ENCODE measurements around the gene FBXO2. TPM values are rescaled to one million over a fixed set of nuclear protein-coding genes. Genes with fewer than 3 reads are reported as not detected.
A peak's percentile ranks its signal among the peaks of the same experiment; 100 is the strongest.

FBXO2 gene
- 1 to 10 TPM; 1.8 to 2.0 TPM for total RNA-seq
- 4.6 TPM for polyA plus RNA-seq

- H3K4me1 Mint-ChIP-seq: peaks cover 24 to 49% (median 29%) of the 10 kb centered on the region in 3 donors
- H3K4me3 Mint-ChIP-seq: peak within 1 kb of the TSS; percentile 69 to 90 (median 75)
- peak; percentile 38 to 82 (median 58) for DNase-seq
- H3K9me3 Mint-ChIP-seq: no peaks in the 10 kb centered on the region
- Histone ChIP-seq H3K27ac (ENCODE audit: low read depth, low read length) (peak within 1 kb of the TSS; percentile 31), H3K9me3 (ENCODE audit: low read length) (no peaks in the 10 kb centered on the region), H3K4me3 (ENCODE audit: low read length) (peak within 1 kb of the TSS; percentile 55), H3K27me3 (ENCODE audit: insufficient read depth, low read length, poor library complexity, severe bottlenecking) (no peaks in the 10 kb centered on the region), H3K36me3 (ENCODE audit: insufficient read depth, low read length) (peaks cover 11% of the 10 kb centered on the region), H3K4me1 (ENCODE audit: insufficient read depth, low read length) (peaks cover 31% of the 10 kb centered on the region)
- H3K27ac Mint-ChIP-seq: peak within 1 kb of the TSS in 4 of 8 donors; percentile 26 to 97 (median 46)
- POLR2A ChIA-PET: interaction anchor here (0.5 to 2.1 kb wide), 2 partner anchors 10 to 64 kb away, joined by 7 to 10 read pairs; partner anchors contain the start of gene FBXO6
- CTCF ChIA-PET: interaction anchor here (1.7 to 11.3 kb wide), 3 partner anchors 10 to 67 kb away, joined by 18 to 152 read pairs (median 21); partner anchors contain the start of gene FBXO6
- peaks cover 0 to 20% (median 0%) of the 10 kb centered on the region in 3 donors for H3K36me3 Mint-ChIP-seq
- H3K27me3 Mint-ChIP-seq: no peaks in the 10 kb centered on the region
Measured at GRCh38 chr1:11654137-11654938, at the start of gene FBXO2, which contains the start of gene FBXO44. TSS of gene FBXO2 (minus strand) at chr1:11654429. CDS start at chr1:11654340, 89 bp downstream. TSS of gene FBXO44 (plus strand) at chr1:11654877. CDS start at chr1:11655836, 959 bp downstream.

- CTCF ChIA-PET: interaction anchor here (2.4 kb wide), 1 partner anchor 16 kb away, joined by 11 read pairs; no protein-coding TSS in a partner anchor
- peaks cover 0 to 33% of the 10 kb centered on the region in 2 donors for H3K27me3 Mint-ChIP-seq
- POLR2A ChIA-PET: no interaction called here
Measured at GRCh38 chr1:11703357-11704193, 49.3 kb upstream of the FBXO2 start.

GRCh38 chr1:11701981-11702803 is 48.0 kb upstream of the FBXO2 start:
- no peaks in the 10 kb centered on the region for H3K4me1 ChIP-seq (ENCODE audit: insufficient read depth, low read length)
- CTCF ChIA-PET: no interaction called here

More at GRCh38 chr1:11703357-11704193, 49.3 kb upstream of the FBXO2 start:
- H3K4me3 Mint-ChIP-seq: no peak overlapping the region
- Histone ChIP-seq H3K27me3 (ENCODE audit: insufficient read depth, low read length, poor library complexity, severe bottlenecking) (no peaks in the 10 kb centered on the region), H3K27ac (ENCODE audit: low read depth, low read length) (no peak overlapping the region), H3K4me1 (ENCODE audit: insufficient read depth, low read length) (no peaks in the 10 kb centered on the region), H3K9me3 (ENCODE audit: low read length) (no peaks in the 10 kb centered on the region), H3K36me3 (ENCODE audit: insufficient read depth, low read length) (no peaks in the 10 kb centered on the region), H3K4me3 (ENCODE audit: low read length) (no peak overlapping the region)
- no peaks in the 10 kb centered on the region for H3K36me3 Mint-ChIP-seq
- no peaks in the 10 kb centered on the region for H3K9me3 Mint-ChIP-seq
- DNase-seq: no peak
- H3K27ac Mint-ChIP-seq: no peak overlapping the region
- H3K4me1 Mint-ChIP-seq: no peaks in the 10 kb centered on the region

GRCh38 chr1:11701551-11701961 is 47.3 kb upstream of the FBXO2 start:
- no peak overlapping the region for H3K27ac ChIP-seq (ENCODE audit: low read depth, low read length)
- Mint-ChIP-seq H3K9me3 (no peaks in the 10 kb centered on the region), H3K27ac (no peak overlapping the region), H3K36me3 (no peaks in the 10 kb centered on the region), H3K4me1 (peaks cover 0 to 3% (median 0%) of the 10 kb centered on the region in 3 donors), H3K27me3 (peaks cover 0 to 32% of the 10 kb centered on the region in 2 donors), H3K4me3 (no peak overlapping the region)
- H3K27me3 ChIP-seq (ENCODE audit: insufficient read depth, low read length, poor library complexity, severe bottlenecking): no peaks in the 10 kb centered on the region
- no peaks in the 10 kb centered on the region for H3K36me3 ChIP-seq (ENCODE audit: insufficient read depth, low read length)
- POLR2A ChIA-PET: no interaction called here
- no peaks in the 10 kb centered on the region for H3K4me1 ChIP-seq (ENCODE audit: insufficient read depth, low read length)
- DNase-seq: no peak
- no peak overlapping the region for H3K4me3 ChIP-seq (ENCODE audit: low read length)
- CTCF ChIA-PET: no interaction called here
- no peaks in the 10 kb centered on the region for H3K9me3 ChIP-seq (ENCODE audit: low read length)

More at GRCh38 chr1:11701981-11702803, 48.0 kb upstream of the FBXO2 start:
- H3K4me3 Mint-ChIP-seq: no peak overlapping the region
- Histone ChIP-seq H3K27ac (ENCODE audit: low read depth, low read length) (no peak overlapping the region), H3K9me3 (ENCODE audit: low read length) (no peaks in the 10 kb centered on the region), H3K4me3 (ENCODE audit: low read length) (no peak overlapping the region), H3K27me3 (ENCODE audit: insufficient read depth, low read length, poor library complexity, severe bottlenecking) (no peaks in the 10 kb centered on the region), H3K36me3 (ENCODE audit: insufficient read depth, low read length) (no peaks in the 10 kb centered on the region)
- H3K27me3 Mint-ChIP-seq: peaks cover 0 to 32% of the 10 kb centered on the region in 2 donors
- no peaks in the 10 kb centered on the region for H3K36me3 Mint-ChIP-seq
- no peaks in the 10 kb centered on the region for H3K9me3 Mint-ChIP-seq
- POLR2A ChIA-PET: no interaction called here
- peaks cover 0 to 3% (median 0%) of the 10 kb centered on the region in 3 donors for H3K4me1 Mint-ChIP-seq
- no peak overlapping the region for H3K27ac Mint-ChIP-seq
- DNase-seq: no peak

- Histone ChIP-seq H3K9me3 (ENCODE audit: low read length) (no peaks in the 10 kb centered on the region), H3K27ac (ENCODE audit: low read depth, low read length) (no peak overlapping the region), H3K4me1 (ENCODE audit: insufficient read depth, low read length) (no peaks in the 10 kb centered on the region), H3K4me3 (ENCODE audit: low read length) (no peak overlapping the region), H3K27me3 (ENCODE audit: insufficient read depth, low read length, poor library complexity, severe bottlenecking) (no peaks in the 10 kb centered on the region), H3K36me3 (ENCODE audit: insufficient read depth, low read length) (no peaks in the 10 kb centered on the region)
- Mint-ChIP-seq H3K4me3 (no peak overlapping the region), H3K27ac (no peak overlapping the region), H3K4me1 (peaks cover 0 to 3% (median 0%) of the 10 kb centered on the region in 3 donors), H3K27me3 (peaks cover 0 to 30% of the 10 kb centered on the region in 2 donors), H3K9me3 (no peaks in the 10 kb centered on the region), H3K36me3 (no peaks in the 10 kb centered on the region)
- ChIA-PET CTCF (interaction anchor here (1.2 kb wide), 1 partner anchor 18 kb away, joined by 3 read pairs; no protein-coding TSS in a partner anchor), POLR2A (interaction anchor here (0.6 kb wide), 1 partner anchor 36 kb away, joined by 3 read pairs; no protein-coding TSS in a partner anchor)
- DNase-seq: no peak
Measured at GRCh38 chr1:11700601-11701467, 46.6 kb upstream of the FBXO2 start.

- Mint-ChIP-seq H3K27me3 (peaks cover 3 to 15% of the 10 kb centered on the region in 2 donors), H3K27ac (peak overlapping the region in 1 of 8 donors; percentile 27), H3K4me1 (peaks cover 12 to 15% (median 12%) of the 10 kb centered on the region in 3 donors), H3K36me3 (peaks cover 0 to 1% (median 0%) of the 10 kb centered on the region in 3 donors), H3K4me3 (no peak overlapping the region), H3K9me3 (no peaks in the 10 kb centered on the region)
- Histone ChIP-seq H3K27me3 (ENCODE audit: insufficient read depth, low read length, poor library complexity, severe bottlenecking) (no peaks in the 10 kb centered on the region), H3K4me1 (ENCODE audit: insufficient read depth, low read length) (peaks cover 10% of the 10 kb centered on the region), H3K9me3 (ENCODE audit: low read length) (no peaks in the 10 kb centered on the region), H3K36me3 (ENCODE audit: insufficient read depth, low read length) (no peaks in the 10 kb centered on the region), H3K27ac (ENCODE audit: low read depth, low read length) (no peak overlapping the region), H3K4me3 (ENCODE audit: low read length) (no peak overlapping the region)
- no peak for DNase-seq
- ChIA-PET POLR2A (no interaction called here), CTCF (interaction anchor here (1.0 to 1.6 kb wide), 2 partner anchors 21 to 34 kb away, joined by 3 to 6 read pairs; partner anchors contain the start of gene FBXO6)
Measured at GRCh38 chr1:11697893-11698210, 43.6 kb upstream of the FBXO2 start.

All from CD8-positive, alpha-beta memory T cell (primary cell).